HG03108 (cell line): ENCODE data around the gene IQUB.
"Not testable (repeated sequence)": the region's sequence is repeated elsewhere in the genome, so short reads cannot be mapped to it uniquely, and the experiment has no call there.

ENCODE experiments used
- ATAC-seq: cut with Tn5 transposase; IDR thresholded peaks from one replicate; pipeline ENCODE4 v1.9.1; 2021; ENCODE audit warnings: moderate library complexity; ENCODE audit not compliant: unreplicated experiment

The IQUB gene

GRCh38 chr7:123494193-123494796, 40.1 kb downstream of the IQUB start:
- ATAC-seq = no peak

GRCh38 chr7:123492485-123492884, 41.9 kb downstream of the IQUB start:
- peak; percentile 58 for ATAC-seq

GRCh38 chr7:123485721-123486120, 48.7 kb downstream of the IQUB start:
- no peak for ATAC-seq

GRCh38 chr7:123485187-123485586, 49.2 kb downstream of the IQUB start:
- ATAC-seq = no peak

- ATAC-seq = no peak
Measured at GRCh38 chr7:123484199-123484598, 50.2 kb downstream of the IQUB start.

- ATAC-seq = no peak
Measured at GRCh38 chr7:123480107-123480506, 54.3 kb downstream of the IQUB start.

- not testable (repeated sequence) for ATAC-seq
Measured at GRCh38 chr7:123478056-123478455, 56.3 kb downstream of the IQUB start.

- no peak for ATAC-seq
Measured at GRCh38 chr7:123472750-123473445, 61.5 kb downstream of the IQUB start.

GRCh38 chr7:123472327-123472726, 62.1 kb downstream of the IQUB start:
- no peak for ATAC-seq

GRCh38 chr7:123468303-123468702, 66.1 kb downstream of the IQUB start:
- ATAC-seq = no peak

GRCh38 chr7:123463890-123464289, 70.5 kb downstream of the IQUB start:
- ATAC-seq = no peak

- no peak for ATAC-seq
Measured at GRCh38 chr7:123460616-123461015, 73.8 kb downstream of the IQUB start.

GRCh38 chr7:123455965-123456470, 78.4 kb downstream of the IQUB start:
- no peak for ATAC-seq

GRCh38 chr7:123440101-123440548, 94.3 kb downstream of the IQUB start:
- no peak for ATAC-seq

- ATAC-seq = no peak
Measured at GRCh38 chr7:123439191-123439590, 95.2 kb downstream of the IQUB start.

- no peak for ATAC-seq
Measured at GRCh38 chr7:123437447-123437995, 96.9 kb downstream of the IQUB start.

- no peak for ATAC-seq
Measured at GRCh38 chr7:123435080-123435700, 99.2 kb downstream of the IQUB start.

- ATAC-seq = no peak
Measured at GRCh38 chr7:123433665-123434064, 100.7 kb downstream of the IQUB start.

GRCh38 chr7:123432601-123433000, 101.8 kb downstream of the IQUB start:
- no peak for ATAC-seq

GRCh38 chr7:123431075-123431614, 103.2 kb downstream of the IQUB start:
- no peak for ATAC-seq

- no peak for ATAC-seq
Measured at GRCh38 chr7:123425246-123425645, 109.1 kb downstream of the IQUB start.
